ENCODE results near the gene FAM168B.

- TF ChIP-seq, protein P1, sequence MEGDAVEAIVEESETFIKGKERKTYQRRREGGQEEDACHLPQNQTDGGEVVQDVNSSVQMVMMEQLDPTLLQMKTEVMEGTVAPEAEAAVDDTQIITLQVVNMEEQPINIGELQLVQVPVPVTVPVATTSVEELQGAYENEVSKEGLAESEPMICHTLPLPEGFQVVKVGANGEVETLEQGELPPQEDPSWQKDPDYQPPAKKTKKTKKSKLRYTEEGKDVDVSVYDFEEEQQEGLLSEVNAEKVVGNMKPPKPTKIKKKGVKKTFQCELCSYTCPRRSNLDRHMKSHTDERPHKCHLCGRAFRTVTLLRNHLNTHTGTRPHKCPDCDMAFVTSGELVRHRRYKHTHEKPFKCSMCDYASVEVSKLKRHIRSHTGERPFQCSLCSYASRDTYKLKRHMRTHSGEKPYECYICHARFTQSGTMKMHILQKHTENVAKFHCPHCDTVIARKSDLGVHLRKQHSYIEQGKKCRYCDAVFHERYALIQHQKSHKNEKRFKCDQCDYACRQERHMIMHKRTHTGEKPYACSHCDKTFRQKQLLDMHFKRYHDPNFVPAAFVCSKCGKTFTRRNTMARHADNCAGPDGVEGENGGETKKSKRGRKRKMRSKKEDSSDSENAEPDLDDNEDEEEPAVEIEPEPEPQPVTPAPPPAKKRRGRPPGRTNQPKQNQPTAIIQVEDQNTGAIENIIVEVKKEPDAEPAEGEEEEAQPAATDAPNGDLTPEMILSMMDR (IDR thresholded peaks at IDR 0.05) = no peak
- TF ChIP-seq HOXB5 (CRISPR knock-in tag; IDR thresholded peaks at IDR 0.05) (no peak), POLR2A (IDR thresholded peaks at IDR 0.05; ENCODE audit: low read length) (no peak), MAFK (IDR thresholded peaks at IDR 0.05; ENCODE audit: partially characterized antibody) (no peak), ELK1 (IDR thresholded peaks at IDR 0.05; ENCODE audit: low read depth, low read length) (no peak), CEBPB (IDR thresholded peaks at IDR 0.05) (no peak)
These were observed 39.5 kb upstream of the FAM168B start for GRCh38 chr2:131132729-131133128.

Data from A549 (cell line).